ENCODE measurements around the gene SRRM4.

Gene SRRM4

GRCh38 chr12:119088685-119089379 lies 107.5 kb downstream of the SRRM4 start:
- Histone ChIP-seq H3K27me3 (ENCODE audit: insufficient read depth, low read depth, severe bottlenecking) (no peaks in the 10 kb centered on the region), H3K27ac (no peak overlapping the region), H3K9me3 (ENCODE audit: severe bottlenecking) (no peaks in the 10 kb centered on the region), H3K4me3 (ENCODE audit: low read depth, low read length) (no peak overlapping the region), H3K36me3 (peaks cover 44% of the 10 kb centered on the region)
- DNase-seq = no peak
- TF ChIP-seq CTCF (IDR thresholded peaks at IDR 0.05; ENCODE audit: low read depth, low read length) = no peak

GRCh38 chr12:119089380-119090013 lies 108.2 kb downstream of the SRRM4 start:
- H3K4me3 ChIP-seq (ENCODE audit: low read depth, low read length) = no peak overlapping the region
- no peak overlapping the region for H3K27ac ChIP-seq
- no peak for TF ChIP-seq CTCF (IDR thresholded peaks at IDR 0.05; ENCODE audit: low read depth, low read length)
- no peak for DNase-seq
- peaks cover 45% of the 10 kb centered on the region for H3K36me3 ChIP-seq
- no peaks in the 10 kb centered on the region for H3K9me3 ChIP-seq (ENCODE audit: severe bottlenecking)
- no peaks in the 10 kb centered on the region for H3K27me3 ChIP-seq (ENCODE audit: insufficient read depth, low read depth, severe bottlenecking)

- no peak for TF ChIP-seq CTCF (IDR thresholded peaks at IDR 0.05; ENCODE audit: low read depth, low read length)
- Histone ChIP-seq H3K9me3 (ENCODE audit: severe bottlenecking) (no peaks in the 10 kb centered on the region), H3K36me3 (peaks cover 44% of the 10 kb centered on the region), H3K27ac (no peak overlapping the region), H3K4me3 (ENCODE audit: low read depth, low read length) (no peak overlapping the region), H3K27me3 (ENCODE audit: insufficient read depth, low read depth, severe bottlenecking) (no peaks in the 10 kb centered on the region)
- no peak for DNase-seq
These were observed 108.9 kb downstream of the SRRM4 start for GRCh38 chr12:119090276-119090675.

- H3K9me3 ChIP-seq (ENCODE audit: severe bottlenecking) = no peaks in the 10 kb centered on the region
- no peak overlapping the region for H3K4me3 ChIP-seq (ENCODE audit: low read depth, low read length)
- H3K27ac ChIP-seq = no peak overlapping the region
- no peak for TF ChIP-seq CTCF (IDR thresholded peaks at IDR 0.05; ENCODE audit: low read depth, low read length)
- no peaks in the 10 kb centered on the region for H3K27me3 ChIP-seq (ENCODE audit: insufficient read depth, low read depth, severe bottlenecking)
- peaks cover 38% of the 10 kb centered on the region for H3K36me3 ChIP-seq
- DNase-seq = no peak
These were observed 109.5 kb downstream of the SRRM4 start for GRCh38 chr12:119090865-119091264.

GRCh38 chr12:119096429-119097202 lies 115.3 kb downstream of the SRRM4 start:
- Histone ChIP-seq H3K9me3 (ENCODE audit: severe bottlenecking) (no peaks in the 10 kb centered on the region), H3K27ac (no peak overlapping the region), H3K4me3 (ENCODE audit: low read depth, low read length) (no peak overlapping the region), H3K27me3 (ENCODE audit: insufficient read depth, low read depth, severe bottlenecking) (no peaks in the 10 kb centered on the region), H3K36me3 (peaks cover 50% of the 10 kb centered on the region)
- no peak for DNase-seq
- no peak for TF ChIP-seq CTCF (IDR thresholded peaks at IDR 0.05; ENCODE audit: low read depth, low read length)
